ENCODE results near the gene VIM.
A peak's percentile ranks its signal among the peaks of the same experiment; 100 is the strongest.

The VIM gene

DNA sequence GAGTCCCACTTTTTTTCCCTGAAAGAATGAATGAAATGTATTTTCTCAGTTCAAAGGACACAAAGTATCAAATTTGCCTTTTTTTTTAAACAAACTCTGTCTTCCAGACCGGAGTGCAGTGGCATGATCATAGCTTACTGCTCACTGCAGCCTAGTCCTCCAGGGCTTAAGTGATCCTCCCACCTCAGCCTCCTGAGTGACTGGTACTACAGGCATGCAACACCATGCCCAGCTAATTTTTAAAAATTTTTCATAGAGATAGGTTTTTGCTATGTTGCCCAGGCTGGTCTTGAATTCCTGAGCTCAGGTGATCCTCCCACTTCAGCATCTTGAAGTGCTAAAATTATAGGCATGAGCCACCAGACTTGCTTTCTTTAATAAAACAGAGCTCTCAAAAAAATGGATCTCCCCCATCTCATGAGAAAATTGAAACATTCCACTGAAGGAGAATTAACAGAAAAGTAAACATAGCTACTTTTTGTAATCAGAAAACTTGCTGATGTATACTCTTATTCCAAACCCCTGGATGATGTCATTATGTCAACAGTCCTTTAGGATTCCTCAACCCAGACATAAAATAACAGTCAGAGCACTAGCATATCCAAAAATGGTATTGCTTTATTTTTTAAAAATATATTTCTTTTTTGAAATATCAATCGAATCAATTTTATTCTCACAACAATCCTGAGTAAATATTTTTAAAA lies 14.2 kb upstream of the VIM start:
- no peak overlapping the region for H3K14ac ChIP-seq (ENCODE audit: low read length)
- H3K18ac ChIP-seq (ENCODE audit: low read length) = no peak overlapping the region
- H2BK5ac ChIP-seq (ENCODE audit: low read depth, low read length, poor library complexity) = no peak overlapping the region
- no CpG with 5 or more reads among the region's 2 CpGs for WGBS (ENCODE audit: extremely low coverage, insufficient coverage, insufficient read length)
- H3K27ac ChIP-seq (ENCODE audit: low read depth, low read length) = no peak overlapping the region
- H2AK5ac ChIP-seq (ENCODE audit: low read length) = no peak overlapping the region
- DNase-seq = no peak
- no peak overlapping the region for H3K4me3 ChIP-seq (ENCODE audit: low read depth, low read length)
- H3K9ac ChIP-seq (ENCODE audit: low read length) = no peak overlapping the region
- no peak overlapping the region for H3K4me2 ChIP-seq (ENCODE audit: low read length)
- no peak overlapping the region for H2BK120ac ChIP-seq (ENCODE audit: insufficient read depth, low read length, poor library complexity)
- no peaks in the 10 kb centered on the region for H3K79me2 ChIP-seq (ENCODE audit: control insufficient read depth, insufficient read depth, low read length, poor library complexity)
- H3K4ac ChIP-seq (ENCODE audit: low read depth, low read length) = no peak overlapping the region
- H3K36me3 ChIP-seq (ENCODE audit: control insufficient read depth in 1 of 2, insufficient read depth in 2 of 2, low read length in 2 of 2) = no peaks in the 10 kb centered on the region
- H2AFZ ChIP-seq (ENCODE audit: insufficient read depth, low read length, poor library complexity) = no peak overlapping the region
- no peak overlapping the region for H2BK12ac ChIP-seq (ENCODE audit: low read length)
- H4K12ac ChIP-seq (ENCODE audit: low read depth, low read length) = no peak overlapping the region
- H4K8ac ChIP-seq (ENCODE audit: low read depth, low read length) = no peak overlapping the region
- H3K23ac ChIP-seq (ENCODE audit: low read length) = no peak overlapping the region
- peaks cover 6% of the 10 kb centered on the region for H3K79me1 ChIP-seq (ENCODE audit: low read length)
- H4K91ac ChIP-seq (ENCODE audit: low read depth, low read length) = no peak overlapping the region
- H3K4me1 ChIP-seq (ENCODE audit: control insufficient read depth in 1 of 2, insufficient read depth in 2 of 2, low read length in 2 of 2) = peaks cover 3 to 5% of the 10 kb centered on the region in 2 experiments
- H3K27me3 ChIP-seq (ENCODE audit: insufficient read depth, low read length) = no peaks in the 10 kb centered on the region
- H3K9me3 ChIP-seq (ENCODE audit: insufficient read depth, low read depth, low read length) = no peaks in the 10 kb centered on the region

DNA sequence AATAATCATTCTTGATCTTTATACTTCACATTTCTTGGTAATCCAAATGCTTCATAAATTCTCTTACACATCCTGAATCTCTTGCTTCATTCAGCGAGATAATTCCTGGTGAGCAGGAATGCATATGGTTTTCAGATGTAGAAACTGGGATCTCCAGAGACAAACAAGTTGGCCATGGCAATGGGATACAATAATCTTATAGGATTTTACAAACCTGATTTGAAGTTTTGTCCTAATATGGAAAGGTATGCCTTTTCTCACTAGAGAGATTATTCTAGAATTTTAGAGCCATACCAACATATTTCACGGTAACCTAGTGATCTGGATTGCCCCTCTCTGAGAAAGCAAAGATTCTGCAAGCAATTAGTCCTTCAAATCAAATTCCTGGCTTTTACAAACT lies 13.5 kb upstream of the VIM start:
- no peak for DNase-seq
- Histone ChIP-seq H3K4me3 (ENCODE audit: low read depth, low read length) (no peak overlapping the region), H3K27ac (ENCODE audit: low read depth, low read length) (no peak overlapping the region), H3K4me1 (ENCODE audit: control insufficient read depth in 1 of 2, insufficient read depth in 2 of 2, low read length in 2 of 2) (peaks cover 3 to 5% of the 10 kb centered on the region in 2 experiments), H3K9me3 (ENCODE audit: insufficient read depth, low read depth, low read length) (no peaks in the 10 kb centered on the region), H3K27me3 (ENCODE audit: insufficient read depth, low read length) (no peaks in the 10 kb centered on the region), H3K79me2 (ENCODE audit: control insufficient read depth, insufficient read depth, low read length, poor library complexity) (no peaks in the 10 kb centered on the region), H2AFZ (ENCODE audit: insufficient read depth, low read length, poor library complexity) (no peak overlapping the region), H2BK120ac (ENCODE audit: insufficient read depth, low read length, poor library complexity) (no peak overlapping the region), H4K8ac (ENCODE audit: low read depth, low read length) (no peak overlapping the region), H3K14ac (ENCODE audit: low read length) (no peak overlapping the region), H2AK5ac (ENCODE audit: low read length) (no peak overlapping the region), H4K12ac (ENCODE audit: low read depth, low read length) (no peak overlapping the region), H3K4me2 (ENCODE audit: low read length) (no peak overlapping the region), H3K9ac (ENCODE audit: low read length) (no peak overlapping the region), H3K4ac (ENCODE audit: low read depth, low read length) (no peak overlapping the region), H3K23ac (ENCODE audit: low read length) (no peak overlapping the region), H2BK5ac (ENCODE audit: low read depth, low read length, poor library complexity) (no peak overlapping the region), H2BK12ac (ENCODE audit: low read length) (no peak overlapping the region), H4K91ac (ENCODE audit: low read depth, low read length) (no peak overlapping the region), H3K79me1 (ENCODE audit: low read length) (peaks cover 6% of the 10 kb centered on the region), H3K36me3 (ENCODE audit: control insufficient read depth in 1 of 2, insufficient read depth in 2 of 2, low read length in 2 of 2) (no peaks in the 10 kb centered on the region), H3K18ac (ENCODE audit: low read length) (no peak overlapping the region)
- no CpG with 5 or more reads among the region's 2 CpGs for WGBS (ENCODE audit: extremely low coverage, insufficient coverage, insufficient read length)

DNA sequence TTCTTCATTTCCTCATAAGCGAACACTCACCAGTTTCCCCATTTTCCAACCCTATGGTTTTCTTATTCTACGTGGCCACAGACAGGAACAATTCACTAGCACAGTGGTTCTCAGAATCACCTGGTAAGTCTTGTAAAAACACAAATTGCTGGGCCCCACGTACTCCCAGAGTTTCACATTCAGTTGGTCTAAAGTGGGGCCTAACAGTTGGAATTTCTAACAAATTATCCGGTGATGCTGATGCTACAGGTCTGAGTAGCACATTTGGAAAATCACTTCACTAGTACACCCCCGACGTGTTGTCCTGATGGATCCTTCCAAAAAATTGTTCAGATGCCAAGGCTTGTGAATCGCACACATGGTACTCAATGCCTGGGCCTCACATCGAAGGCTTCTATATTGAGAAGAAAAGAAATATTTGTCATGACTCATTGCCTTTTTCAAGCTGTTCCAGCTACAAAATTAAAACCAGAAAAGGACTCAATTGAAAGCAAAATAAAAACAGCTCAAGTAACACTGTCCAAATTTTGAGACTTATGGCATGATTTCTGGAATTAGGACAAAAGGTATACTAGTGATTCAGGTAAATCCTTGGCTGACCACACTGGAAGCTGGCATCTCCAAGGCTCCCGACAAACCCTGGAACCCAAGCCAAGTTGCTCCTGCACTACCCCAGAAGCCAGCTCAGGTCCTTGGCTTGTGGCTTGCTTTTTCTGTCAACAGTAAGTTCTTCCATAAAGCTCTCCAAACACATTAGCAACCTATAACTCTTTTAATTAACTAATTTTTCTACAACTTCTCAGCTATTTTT lies 12.9 kb upstream of the VIM start:
- H3K14ac ChIP-seq (ENCODE audit: low read length) = peak overlapping the region; percentile 77
- DNase-seq = no peak
- H3K4ac ChIP-seq (ENCODE audit: low read depth, low read length) = no peak overlapping the region
- H2BK5ac ChIP-seq (ENCODE audit: low read depth, low read length, poor library complexity) = peak overlapping the region; percentile 56
- no peak overlapping the region for H3K18ac ChIP-seq (ENCODE audit: low read length)
- H4K91ac ChIP-seq (ENCODE audit: low read depth, low read length) = peak overlapping the region; percentile 37
- no peaks in the 10 kb centered on the region for H3K9me3 ChIP-seq (ENCODE audit: insufficient read depth, low read depth, low read length)
- no peaks in the 10 kb centered on the region for H3K27me3 ChIP-seq (ENCODE audit: insufficient read depth, low read length)
- peaks cover 6% of the 10 kb centered on the region for H3K79me1 ChIP-seq (ENCODE audit: low read length)
- H3K4me2 ChIP-seq (ENCODE audit: low read length) = no peak overlapping the region
- peaks cover 3 to 5% of the 10 kb centered on the region in 2 experiments for H3K4me1 ChIP-seq (ENCODE audit: control insufficient read depth in 1 of 2, insufficient read depth in 2 of 2, low read length in 2 of 2)
- no peak overlapping the region for H2AK5ac ChIP-seq (ENCODE audit: low read length)
- peak overlapping the region; percentile 25 for H2BK120ac ChIP-seq (ENCODE audit: insufficient read depth, low read length, poor library complexity)
- H3K27ac ChIP-seq (ENCODE audit: low read depth, low read length) = no peak overlapping the region
- H2BK12ac ChIP-seq (ENCODE audit: low read length) = peak overlapping the region; percentile 98
- H4K8ac ChIP-seq (ENCODE audit: low read depth, low read length) = no peak overlapping the region
- WGBS (ENCODE audit: extremely low coverage, insufficient coverage, insufficient read length) = 100% methylated on average over 1 of the region's 9 CpGs
- H2AFZ ChIP-seq (ENCODE audit: insufficient read depth, low read length, poor library complexity) = no peak overlapping the region
- no peak overlapping the region for H3K23ac ChIP-seq (ENCODE audit: low read length)
- no peak overlapping the region for H4K12ac ChIP-seq (ENCODE audit: low read depth, low read length)
- no peak overlapping the region for H3K9ac ChIP-seq (ENCODE audit: low read length)
- H3K4me3 ChIP-seq (ENCODE audit: low read depth, low read length) = no peak overlapping the region
- H3K79me2 ChIP-seq (ENCODE audit: control insufficient read depth, insufficient read depth, low read length, poor library complexity) = no peaks in the 10 kb centered on the region
- H3K36me3 ChIP-seq (ENCODE audit: control insufficient read depth in 1 of 2, insufficient read depth in 2 of 2, low read length in 2 of 2) = no peaks in the 10 kb centered on the region

DNA sequence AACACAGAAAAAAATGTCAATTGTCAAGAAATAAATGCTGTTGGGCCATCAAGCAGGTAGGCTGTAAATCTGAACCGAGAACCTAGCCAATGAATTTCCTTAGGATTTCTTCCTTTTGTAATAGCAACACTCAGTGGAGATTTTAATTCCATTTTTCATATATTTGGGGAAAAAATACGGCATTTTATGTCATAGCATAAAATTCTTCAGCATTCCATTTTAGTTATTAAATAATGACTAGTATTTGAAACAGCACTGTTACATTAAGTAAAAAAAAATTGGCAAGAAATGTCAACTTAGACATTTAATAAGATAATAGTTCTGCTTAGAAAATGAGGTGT lies 12.3 kb upstream of the VIM start:
- Histone ChIP-seq H3K27ac (ENCODE audit: low read depth, low read length) (no peak overlapping the region), H3K9me3 (ENCODE audit: insufficient read depth, low read depth, low read length) (no peaks in the 10 kb centered on the region), H4K12ac (ENCODE audit: low read depth, low read length) (no peak overlapping the region), H3K4me1 (ENCODE audit: control insufficient read depth in 1 of 2, insufficient read depth in 2 of 2, low read length in 2 of 2) (peaks cover 3 to 5% of the 10 kb centered on the region in 2 experiments), H3K36me3 (ENCODE audit: control insufficient read depth in 1 of 2, insufficient read depth in 2 of 2, low read length in 2 of 2) (no peaks in the 10 kb centered on the region), H3K14ac (ENCODE audit: low read length) (no peak overlapping the region), H3K4me3 (ENCODE audit: low read depth, low read length) (no peak overlapping the region), H3K79me1 (ENCODE audit: low read length) (peaks cover 6% of the 10 kb centered on the region), H3K4me2 (ENCODE audit: low read length) (no peak overlapping the region), H2AFZ (ENCODE audit: insufficient read depth, low read length, poor library complexity) (no peak overlapping the region), H3K27me3 (ENCODE audit: insufficient read depth, low read length) (no peaks in the 10 kb centered on the region), H2AK5ac (ENCODE audit: low read length) (no peak overlapping the region), H3K9ac (ENCODE audit: low read length) (no peak overlapping the region), H3K79me2 (ENCODE audit: control insufficient read depth, insufficient read depth, low read length, poor library complexity) (no peaks in the 10 kb centered on the region), H4K8ac (ENCODE audit: low read depth, low read length) (no peak overlapping the region), H3K4ac (ENCODE audit: low read depth, low read length) (no peak overlapping the region), H2BK12ac (ENCODE audit: low read length) (no peak overlapping the region), H4K91ac (ENCODE audit: low read depth, low read length) (no peak overlapping the region), H3K18ac (ENCODE audit: low read length) (no peak overlapping the region), H2BK120ac (ENCODE audit: insufficient read depth, low read length, poor library complexity) (no peak overlapping the region), H3K23ac (ENCODE audit: low read length) (no peak overlapping the region), H2BK5ac (ENCODE audit: low read depth, low read length, poor library complexity) (no peak overlapping the region)
- no peak for DNase-seq
- WGBS (ENCODE audit: extremely low coverage, insufficient coverage, insufficient read length) = no CpG with 5 or more reads among the region's 2 CpGs

Data from trophoblast cell (in vitro differentiated cells and primary cell).